SK-N-SH (cell line): ENCODE data around the gene PARD3.

Source experiments
- TAF1 ChIP-seq: IDR thresholded peaks from 2 replicates; pipeline ENCODE4 v1.6.1; 2012; ENCODE audit warnings: low read depth, mild to moderate bottlenecking, low read length, moderate library complexity, borderline replicate concordance
- YY1 ChIP-seq: IDR thresholded peaks from 2 replicates; pipeline ENCODE4 v1.4.0; 2012; ENCODE audit warnings: low read depth, mild to moderate bottlenecking
- TF ChIP-seq, protein P1 (sequence below): IDR thresholded peaks from 2 replicates; pipeline ENCODE4 v1.6.1; 2012; ENCODE audit warnings: mild to moderate bottlenecking, low read depth, low read length, moderate library complexity
- TF ChIP-seq, protein P2 (sequence below): fragments of 200-600 bp; sonication (generic); IDR thresholded peaks from 2 replicates; pipeline ENCODE4 v1.6.1; 2017; ENCODE audit warnings: antibody characterized with exemption, mild to moderate bottlenecking, moderate library complexity

DNA sequence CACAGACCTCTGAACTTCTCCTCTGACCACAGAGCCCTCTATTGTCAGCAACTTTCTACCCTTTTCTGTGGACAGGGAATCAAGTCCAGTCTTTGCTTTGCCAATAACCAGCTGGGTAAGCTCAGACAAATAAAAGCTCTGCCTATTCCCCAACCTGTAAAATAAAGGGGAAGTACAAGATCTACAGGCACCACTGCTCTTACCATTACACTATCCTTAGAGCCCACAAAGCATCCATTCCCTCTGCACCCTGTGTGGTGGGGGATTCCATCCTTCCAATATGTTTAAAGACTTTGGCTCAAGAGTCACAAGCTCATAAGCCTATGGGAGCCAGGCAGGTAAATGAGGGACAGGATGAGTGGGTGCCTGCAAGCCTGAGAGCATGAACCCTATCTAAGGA is 88.2 kb downstream of the PARD3 start:
- TF ChIP-seq TAF1 (no peak), YY1 (no peak)
- TF ChIP-seq, protein P1, sequence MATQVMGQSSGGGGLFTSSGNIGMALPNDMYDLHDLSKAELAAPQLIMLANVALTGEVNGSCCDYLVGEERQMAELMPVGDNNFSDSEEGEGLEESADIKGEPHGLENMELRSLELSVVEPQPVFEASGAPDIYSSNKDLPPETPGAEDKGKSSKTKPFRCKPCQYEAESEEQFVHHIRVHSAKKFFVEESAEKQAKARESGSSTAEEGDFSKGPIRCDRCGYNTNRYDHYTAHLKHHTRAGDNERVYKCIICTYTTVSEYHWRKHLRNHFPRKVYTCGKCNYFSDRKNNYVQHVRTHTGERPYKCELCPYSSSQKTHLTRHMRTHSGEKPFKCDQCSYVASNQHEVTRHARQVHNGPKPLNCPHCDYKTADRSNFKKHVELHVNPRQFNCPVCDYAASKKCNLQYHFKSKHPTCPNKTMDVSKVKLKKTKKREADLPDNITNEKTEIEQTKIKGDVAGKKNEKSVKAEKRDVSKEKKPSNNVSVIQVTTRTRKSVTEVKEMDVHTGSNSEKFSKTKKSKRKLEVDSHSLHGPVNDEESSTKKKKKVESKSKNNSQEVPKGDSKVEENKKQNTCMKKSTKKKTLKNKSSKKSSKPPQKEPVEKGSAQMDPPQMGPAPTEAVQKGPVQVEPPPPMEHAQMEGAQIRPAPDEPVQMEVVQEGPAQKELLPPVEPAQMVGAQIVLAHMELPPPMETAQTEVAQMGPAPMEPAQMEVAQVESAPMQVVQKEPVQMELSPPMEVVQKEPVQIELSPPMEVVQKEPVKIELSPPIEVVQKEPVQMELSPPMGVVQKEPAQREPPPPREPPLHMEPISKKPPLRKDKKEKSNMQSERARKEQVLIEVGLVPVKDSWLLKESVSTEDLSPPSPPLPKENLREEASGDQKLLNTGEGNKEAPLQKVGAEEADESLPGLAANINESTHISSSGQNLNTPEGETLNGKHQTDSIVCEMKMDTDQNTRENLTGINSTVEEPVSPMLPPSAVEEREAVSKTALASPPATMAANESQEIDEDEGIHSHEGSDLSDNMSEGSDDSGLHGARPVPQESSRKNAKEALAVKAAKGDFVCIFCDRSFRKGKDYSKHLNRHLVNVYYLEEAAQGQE: no peak
- TF ChIP-seq, protein P2, sequence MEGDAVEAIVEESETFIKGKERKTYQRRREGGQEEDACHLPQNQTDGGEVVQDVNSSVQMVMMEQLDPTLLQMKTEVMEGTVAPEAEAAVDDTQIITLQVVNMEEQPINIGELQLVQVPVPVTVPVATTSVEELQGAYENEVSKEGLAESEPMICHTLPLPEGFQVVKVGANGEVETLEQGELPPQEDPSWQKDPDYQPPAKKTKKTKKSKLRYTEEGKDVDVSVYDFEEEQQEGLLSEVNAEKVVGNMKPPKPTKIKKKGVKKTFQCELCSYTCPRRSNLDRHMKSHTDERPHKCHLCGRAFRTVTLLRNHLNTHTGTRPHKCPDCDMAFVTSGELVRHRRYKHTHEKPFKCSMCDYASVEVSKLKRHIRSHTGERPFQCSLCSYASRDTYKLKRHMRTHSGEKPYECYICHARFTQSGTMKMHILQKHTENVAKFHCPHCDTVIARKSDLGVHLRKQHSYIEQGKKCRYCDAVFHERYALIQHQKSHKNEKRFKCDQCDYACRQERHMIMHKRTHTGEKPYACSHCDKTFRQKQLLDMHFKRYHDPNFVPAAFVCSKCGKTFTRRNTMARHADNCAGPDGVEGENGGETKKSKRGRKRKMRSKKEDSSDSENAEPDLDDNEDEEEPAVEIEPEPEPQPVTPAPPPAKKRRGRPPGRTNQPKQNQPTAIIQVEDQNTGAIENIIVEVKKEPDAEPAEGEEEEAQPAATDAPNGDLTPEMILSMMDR: no peak
